GM12878 (cell line): Measurements from ENCODE around the gene USP10.

ENCODE experiments used
- FOXM1 ChIP-seq: IDR thresholded peaks from 2 replicates; pipeline ENCODE4 v1.6.1; 2012; ENCODE audit warnings: low read depth, mild to moderate bottlenecking, inconsistent platforms, low read length, moderate library complexity
- MYC ChIP-seq: IDR thresholded peaks from 2 replicates; pipeline ENCODE4 v1.6.1; 2011; ENCODE audit warnings: mild to moderate bottlenecking, low read length, moderate library complexity, inconsistent platforms; ENCODE audit not compliant: insufficient read depth, insufficient replicate concordance, insufficient read length, severe bottlenecking
- NRF1 ChIP-seq: conservative IDR thresholded peaks from 2 replicates; pipeline ENCODE4 v1.6.1; 2011; ENCODE audit warnings: mild to moderate bottlenecking, low read depth, low read length, improper control_type of control experiment
- POLR2A ChIP-seq: IDR thresholded peaks from 2 replicates; pipeline ENCODE4 v1.6.1; 2011; ENCODE audit warnings: low read depth, mild to moderate bottlenecking, low read length
- RAD21 ChIP-seq: IDR thresholded peaks from 2 replicates; pipeline ENCODE4 v1.6.1; 2011; ENCODE audit warnings: mild to moderate bottlenecking, low read depth, low read length, moderate library complexity; ENCODE audit not compliant: insufficient read depth
- RBBP5 ChIP-seq: fragments of 200-600 bp; sonication (generic); conservative IDR thresholded peaks from 2 replicates; pipeline ENCODE4 v1.6.1; 2016
- RELA ChIP-seq: fragments of 450-650 bp; IDR thresholded peaks from 2 replicates; pipeline ENCODE4 v1.8.0; 2014; ENCODE audit warnings: borderline replicate concordance; ENCODE audit not compliant: partially characterized antibody
- SIX5 ChIP-seq: IDR thresholded peaks from 2 replicates; pipeline ENCODE4 v1.6.1; 2011; ENCODE audit warnings: mild to moderate bottlenecking, low read depth, low read length, moderate library complexity; ENCODE audit not compliant: severe bottlenecking
- SMAD1 ChIP-seq: fragments of 450-650 bp; IDR thresholded peaks from 2 replicates; pipeline ENCODE4 v1.6.1; 2018; ENCODE audit warnings: mild to moderate bottlenecking, low read depth; ENCODE audit not compliant: partially characterized antibody
- SUPT20H ChIP-seq: IDR thresholded peaks from 2 replicates; pipeline ENCODE4 v1.6.1; 2011; ENCODE audit warnings: low read depth, mild to moderate bottlenecking, low read length, moderate library complexity, borderline replicate concordance; ENCODE audit not compliant: control insufficient read depth
- ZNF24 ChIP-seq: fragments of 450-650 bp; IDR thresholded peaks from 2 replicates; pipeline ENCODE4 v1.6.1; 2017; ENCODE audit warnings: antibody characterized with exemption, mild to moderate bottlenecking
- TF ChIP-seq, protein P1 (sequence below): IDR thresholded peaks from 2 replicates; pipeline ENCODE4 v1.6.1; 2011; ENCODE audit warnings: borderline replicate concordance, low read depth, mild to moderate bottlenecking, moderate library complexity, mixed read lengths, low read length; ENCODE audit not compliant: insufficient read depth; ENCODE audit errors: extremely low read length
- TF ChIP-seq, protein P2 (sequence below), 3 experiments: IDR thresholded peaks in 2 of 3; conservative IDR thresholded peaks in 1 of 3; 2 replicates each; pipeline ENCODE4 v1.5.1; 2011; ENCODE audit warnings: low read depth in 3 of 3, low read length in 3 of 3, mild to moderate bottlenecking in 3 of 3, control low read depth in 2 of 3, moderate library complexity in 2 of 3, inconsistent platforms in 1 of 3, mixed read lengths in 1 of 3; ENCODE audit not compliant: control insufficient read depth in 2 of 3, insufficient read depth in 1 of 3; ENCODE audit errors: extremely low read depth in 1 of 3
- TF ChIP-seq, protein P3 (sequence below): fragments of 450-650 bp; IDR thresholded peaks from 2 replicates; pipeline ENCODE4 v1.6.1; 2016; ENCODE audit warnings: mild to moderate bottlenecking

DNA sequence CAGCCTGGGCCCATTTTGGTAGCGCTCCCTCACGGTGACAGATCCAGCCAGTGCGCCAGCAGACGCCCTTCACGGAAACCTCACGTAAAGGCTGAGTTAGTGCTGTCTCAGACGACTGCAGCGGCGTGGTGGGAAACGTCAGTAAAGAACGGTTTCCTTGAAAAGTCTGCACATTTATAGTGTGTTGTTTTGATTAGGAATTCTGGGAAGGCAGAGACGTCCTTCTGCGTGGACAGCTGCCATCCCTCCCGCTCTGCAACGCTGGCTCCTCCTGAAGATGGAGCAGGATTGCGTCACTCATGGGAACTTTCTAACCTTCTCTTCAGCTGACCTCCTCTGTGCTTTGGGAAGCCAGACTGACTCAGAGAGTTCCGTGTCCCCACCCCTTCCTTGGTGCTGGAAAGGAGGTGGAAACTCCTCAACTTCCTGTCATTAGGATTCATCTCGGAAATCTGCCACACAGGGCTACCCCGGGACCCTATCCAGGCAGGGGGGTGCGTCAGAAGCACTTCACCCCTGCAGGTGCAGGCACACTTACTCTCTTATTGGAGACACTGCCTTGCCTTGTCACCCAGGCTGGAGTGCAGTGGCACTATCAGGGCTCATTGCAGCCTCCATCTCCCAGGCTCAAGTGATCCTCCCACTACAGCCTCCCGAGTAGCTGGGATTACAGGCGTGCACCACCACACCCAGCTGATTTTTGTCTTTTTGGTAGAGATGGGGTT lies 95.7 kb downstream of the USP10 start:
- TF ChIP-seq NRF1 (no peak), RAD21 (no peak), POLR2A (no peak), SIX5 (no peak), SMAD1 (no peak), ZNF24 (no peak), FOXM1 (no peak), SUPT20H (no peak), RELA (no peak), RBBP5 (no peak), MYC (no peak)
- TF ChIP-seq, protein P1, sequence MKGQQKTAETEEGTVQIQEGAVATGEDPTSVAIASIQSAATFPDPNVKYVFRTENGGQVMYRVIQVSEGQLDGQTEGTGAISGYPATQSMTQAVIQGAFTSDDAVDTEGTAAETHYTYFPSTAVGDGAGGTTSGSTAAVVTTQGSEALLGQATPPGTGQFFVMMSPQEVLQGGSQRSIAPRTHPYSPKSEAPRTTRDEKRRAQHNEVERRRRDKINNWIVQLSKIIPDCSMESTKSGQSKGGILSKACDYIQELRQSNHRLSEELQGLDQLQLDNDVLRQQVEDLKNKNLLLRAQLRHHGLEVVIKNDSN: no peak
- TF ChIP-seq, protein P2, sequence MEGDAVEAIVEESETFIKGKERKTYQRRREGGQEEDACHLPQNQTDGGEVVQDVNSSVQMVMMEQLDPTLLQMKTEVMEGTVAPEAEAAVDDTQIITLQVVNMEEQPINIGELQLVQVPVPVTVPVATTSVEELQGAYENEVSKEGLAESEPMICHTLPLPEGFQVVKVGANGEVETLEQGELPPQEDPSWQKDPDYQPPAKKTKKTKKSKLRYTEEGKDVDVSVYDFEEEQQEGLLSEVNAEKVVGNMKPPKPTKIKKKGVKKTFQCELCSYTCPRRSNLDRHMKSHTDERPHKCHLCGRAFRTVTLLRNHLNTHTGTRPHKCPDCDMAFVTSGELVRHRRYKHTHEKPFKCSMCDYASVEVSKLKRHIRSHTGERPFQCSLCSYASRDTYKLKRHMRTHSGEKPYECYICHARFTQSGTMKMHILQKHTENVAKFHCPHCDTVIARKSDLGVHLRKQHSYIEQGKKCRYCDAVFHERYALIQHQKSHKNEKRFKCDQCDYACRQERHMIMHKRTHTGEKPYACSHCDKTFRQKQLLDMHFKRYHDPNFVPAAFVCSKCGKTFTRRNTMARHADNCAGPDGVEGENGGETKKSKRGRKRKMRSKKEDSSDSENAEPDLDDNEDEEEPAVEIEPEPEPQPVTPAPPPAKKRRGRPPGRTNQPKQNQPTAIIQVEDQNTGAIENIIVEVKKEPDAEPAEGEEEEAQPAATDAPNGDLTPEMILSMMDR (IDR thresholded peaks at IDR 0.05 in 2 of 3, conservative IDR thresholded peaks at IDR 0.05 in 1 of 3; ENCODE audit: control insufficient read depth in 2 of 3, extremely low read depth in 1 of 3, insufficient read depth in 1 of 3, low read depth in 3 of 3, low read length in 3 of 3): no peak
- TF ChIP-seq, protein P3, sequence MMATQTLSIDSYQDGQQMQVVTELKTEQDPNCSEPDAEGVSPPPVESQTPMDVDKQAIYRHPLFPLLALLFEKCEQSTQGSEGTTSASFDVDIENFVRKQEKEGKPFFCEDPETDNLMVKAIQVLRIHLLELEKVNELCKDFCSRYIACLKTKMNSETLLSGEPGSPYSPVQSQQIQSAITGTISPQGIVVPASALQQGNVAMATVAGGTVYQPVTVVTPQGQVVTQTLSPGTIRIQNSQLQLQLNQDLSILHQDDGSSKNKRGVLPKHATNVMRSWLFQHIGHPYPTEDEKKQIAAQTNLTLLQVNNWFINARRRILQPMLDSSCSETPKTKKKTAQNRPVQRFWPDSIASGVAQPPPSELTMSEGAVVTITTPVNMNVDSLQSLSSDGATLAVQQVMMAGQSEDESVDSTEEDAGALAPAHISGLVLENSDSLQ: no peak
